ENCODE data around the gene OSBPL1A.

DNA sequence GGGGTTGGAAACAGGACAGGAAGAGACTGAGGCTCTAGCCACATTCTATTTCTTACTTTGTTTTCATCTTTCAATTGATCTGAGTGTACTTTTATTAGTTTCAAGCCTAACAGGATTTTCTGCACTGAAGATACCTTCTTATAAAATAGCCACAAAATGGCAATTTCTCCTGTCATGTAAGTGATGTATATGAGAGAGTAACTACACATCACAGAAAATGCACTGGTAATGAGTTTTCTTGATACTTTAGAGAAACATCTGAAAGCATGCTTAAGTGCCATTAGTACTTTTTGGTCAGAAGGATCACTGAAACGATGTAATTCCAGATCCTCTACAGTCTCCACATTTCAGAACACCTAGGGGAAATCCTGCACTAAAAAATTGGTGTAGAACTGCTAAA is 153.9 kb downstream of the OSBPL1A start:
- TF ChIP-seq POLR2A (IDR thresholded peaks at IDR 0.05; ENCODE audit: low read length) (no peak), GATA1 (IDR thresholded peaks at IDR 0.05; ENCODE audit: low read depth, low read length) (no peak)
